HG02981 (cell line): Measurements from ENCODE around the gene ZMYND8.
"Not testable (repeated sequence)": the region's sequence is repeated elsewhere in the genome, so short reads cannot be mapped to it uniquely, and the experiment has no call there.

Experiments used
- ATAC-seq: cut with Tn5 transposase; IDR thresholded peaks from one replicate; pipeline ENCODE4 v1.9.1; 2021; ENCODE audit warnings: mild to moderate bottlenecking, moderate library complexity; ENCODE audit not compliant: unreplicated experiment

The ZMYND8 gene

DNA sequence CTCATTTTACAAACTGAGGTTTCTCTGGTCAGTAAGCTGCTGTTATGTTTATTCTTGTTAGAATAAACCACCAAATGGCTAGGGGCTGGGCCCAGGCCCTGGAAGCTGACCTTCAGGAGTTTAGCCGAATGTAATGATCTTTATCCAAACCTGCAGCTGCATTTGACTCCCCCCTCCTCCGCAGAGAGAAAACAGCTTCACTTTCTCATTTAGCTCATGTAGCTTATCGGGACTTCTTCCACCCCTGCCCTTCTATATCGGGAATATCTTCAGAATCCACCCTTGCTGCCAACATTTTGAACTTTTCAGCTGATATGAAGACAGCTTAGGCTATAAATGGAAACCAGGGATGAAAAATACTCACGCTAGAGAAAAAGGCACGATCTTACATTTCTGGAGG lies 102.6 kb downstream of the ZMYND8 start:
- no peak for ATAC-seq

GRCh38 chr20:47252879-47253307 lies 103.6 kb downstream of the ZMYND8 start:
- ATAC-seq = no peak

GRCh38 chr20:47251154-47252020 lies 105.1 kb downstream of the ZMYND8 start:
- ATAC-seq = no peak

- ATAC-seq = no peak
Observed at GRCh38 chr20:47250360-47250759, 106.1 kb downstream of the ZMYND8 start.

- no peak for ATAC-seq
Observed at GRCh38 chr20:47249913-47250312, 106.6 kb downstream of the ZMYND8 start.

GRCh38 chr20:47248448-47248966 lies 108.0 kb downstream of the ZMYND8 start:
- ATAC-seq = no peak

GRCh38 chr20:47247972-47248371 lies 108.5 kb downstream of the ZMYND8 start:
- ATAC-seq = no peak

GRCh38 chr20:47246061-47246777 lies 110.3 kb downstream of the ZMYND8 start:
- ATAC-seq = no peak

DNA sequence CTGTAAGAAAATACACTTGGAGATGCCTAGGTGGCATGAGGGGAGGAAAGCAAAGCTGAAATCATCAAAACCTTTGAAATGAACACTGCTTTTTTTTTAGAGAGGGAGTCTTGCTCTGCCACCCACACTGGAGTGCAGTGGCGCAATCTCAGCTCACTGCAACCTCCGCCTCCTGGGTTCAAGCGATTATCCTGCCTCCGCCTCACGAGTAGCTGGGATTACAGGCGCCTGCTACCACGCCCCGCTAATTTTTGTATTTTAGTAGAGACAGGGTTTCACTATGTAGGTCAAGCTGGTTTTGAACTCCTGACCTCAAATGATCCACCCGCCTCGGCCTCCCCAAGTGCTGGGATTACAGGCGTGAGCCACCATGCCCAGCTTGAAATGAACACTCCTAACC lies 111.3 kb downstream of the ZMYND8 start:
- not testable (repeated sequence) for ATAC-seq

GRCh38 chr20:47244451-47244850 lies 112.0 kb downstream of the ZMYND8 start:
- ATAC-seq = no peak

- no peak for ATAC-seq
Observed at GRCh38 chr20:47243532-47244305, 112.8 kb downstream of the ZMYND8 start.

DNA sequence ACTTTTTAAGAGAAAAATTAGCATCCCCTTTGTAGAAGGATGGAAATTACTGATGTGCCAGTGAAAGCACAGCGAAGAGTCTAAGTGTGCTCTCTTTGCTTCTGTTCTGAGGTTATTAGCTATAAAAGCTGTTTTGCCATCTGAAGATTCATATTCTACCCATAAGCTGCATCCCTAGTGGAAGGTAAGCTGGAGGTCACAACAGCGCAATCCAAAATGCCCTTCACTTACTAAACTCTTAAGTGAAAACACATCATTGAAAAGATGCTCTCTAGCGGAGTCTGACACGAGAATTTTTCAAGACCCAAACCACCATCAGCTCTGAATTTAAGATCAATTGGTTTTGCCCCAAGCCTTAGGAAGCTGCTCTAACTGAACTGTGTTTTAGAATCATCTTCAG lies 113.5 kb downstream of the ZMYND8 start:
- ATAC-seq = no peak

- ATAC-seq = no peak
Observed at GRCh38 chr20:47241345-47241781, 115.1 kb downstream of the ZMYND8 start.

DNA sequence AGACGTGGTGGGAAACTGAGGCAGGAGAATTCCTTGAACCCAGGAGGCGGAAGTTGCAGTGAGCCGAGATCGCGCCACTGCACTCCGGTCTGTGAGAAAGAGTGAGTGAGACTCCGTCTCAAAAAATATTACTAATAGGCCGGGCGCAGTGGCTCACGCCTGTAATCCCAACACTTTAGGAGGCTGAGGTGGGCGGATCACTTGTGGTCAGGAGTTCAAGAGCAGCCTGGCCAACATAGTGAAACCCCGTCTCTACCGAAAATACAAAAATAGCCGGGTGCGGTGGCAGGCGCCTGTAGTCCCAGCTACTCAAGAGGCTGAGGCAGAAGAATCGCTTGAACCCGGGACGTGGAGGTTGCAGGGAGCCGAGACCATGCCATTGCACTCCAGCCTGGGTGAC lies 116.4 kb downstream of the ZMYND8 start:
- not testable (repeated sequence) for ATAC-seq

DNA sequence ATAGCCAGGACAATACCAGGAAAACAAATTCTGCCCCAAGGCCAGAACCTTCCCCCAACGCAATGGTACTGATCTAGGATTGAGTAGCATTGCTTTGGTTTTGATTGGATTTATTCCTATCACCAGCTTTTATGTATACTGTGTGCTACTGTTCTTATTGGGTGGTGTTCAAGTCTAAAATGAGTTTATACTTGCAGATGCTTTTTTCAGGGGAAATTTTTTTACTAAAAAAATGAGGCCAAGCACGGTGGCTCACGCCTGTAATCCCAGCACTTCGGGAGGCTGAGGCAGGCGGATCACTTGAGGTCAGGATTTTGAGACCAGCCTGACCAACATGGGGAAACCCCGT lies 116.8 kb downstream of the ZMYND8 start:
- ATAC-seq = no peak

GRCh38 chr20:47238780-47239718 lies 117.5 kb downstream of the ZMYND8 start:
- ATAC-seq = no peak

DNA sequence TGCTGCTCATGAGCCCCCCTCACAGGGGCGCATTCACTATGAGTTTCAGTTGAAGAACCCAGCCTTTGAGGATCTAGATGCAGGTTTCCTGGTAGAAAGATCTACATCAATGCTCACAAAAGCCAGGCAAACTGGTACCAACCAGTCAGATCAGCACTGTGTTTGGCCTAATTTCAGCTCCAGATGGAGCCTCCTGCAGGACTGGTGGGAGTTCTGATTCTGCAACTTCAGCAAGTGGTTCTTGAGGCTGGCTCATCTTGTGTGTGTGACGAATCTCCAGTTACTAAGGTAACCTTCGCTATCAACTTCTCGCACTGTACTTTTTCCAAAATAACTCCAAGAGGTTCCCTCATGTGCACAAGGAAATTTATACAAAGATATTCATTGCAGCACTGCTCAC lies 118.8 kb downstream of the ZMYND8 start:
- ATAC-seq = no peak

GRCh38 chr20:47236639-47236900 lies 119.9 kb downstream of the ZMYND8 start:
- ATAC-seq = no peak

- no peak for ATAC-seq
Observed at GRCh38 chr20:47235853-47236638, 120.5 kb downstream of the ZMYND8 start.

DNA sequence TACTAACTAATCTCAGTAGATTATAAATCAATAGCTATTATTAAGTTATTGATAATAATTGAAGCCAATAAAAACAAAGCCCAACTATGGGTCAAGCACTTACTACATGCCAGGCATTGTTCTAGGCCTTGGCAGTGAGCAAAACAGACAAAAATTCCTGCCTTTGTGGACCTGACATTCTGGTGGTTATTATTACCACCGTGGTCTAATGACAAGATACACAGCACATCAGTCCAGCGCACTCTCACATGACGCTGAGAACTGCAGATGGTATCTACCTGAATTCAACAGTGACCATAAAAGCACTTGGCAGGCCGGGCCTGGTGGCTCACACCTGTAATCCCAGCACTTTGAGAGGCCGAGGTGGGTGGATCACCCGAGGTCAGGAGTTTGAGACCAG lies 121.4 kb downstream of the ZMYND8 start:
- no peak for ATAC-seq
